GM10847 (cell line): ENCODE measurements around the gene ZNF511.

ENCODE experiments used
- POLR2A ChIP-seq: IDR thresholded peaks from 2 replicates; pipeline ENCODE4 v1.6.1; 2011; ENCODE audit not compliant: insufficient read length; ENCODE audit errors: extremely low read depth

The ZNF511 gene

GRCh38 chr10:133281084-133281483 is 27.6 kb upstream of the ZNF511 start:
- no peak for TF ChIP-seq POLR2A

GRCh38 chr10:133281628-133282372 is 26.9 kb upstream of the ZNF511 start:
- no peak for TF ChIP-seq POLR2A

- no peak for TF ChIP-seq POLR2A
Observed at GRCh38 chr10:133282846-133283390, 25.8 kb upstream of the ZNF511 start.

- TF ChIP-seq POLR2A, result no peak
Observed at GRCh38 chr10:133283931-133284330, 24.8 kb upstream of the ZNF511 start.

- no peak for TF ChIP-seq POLR2A
Observed at GRCh38 chr10:133285217-133285616, 23.5 kb upstream of the ZNF511 start.

GRCh38 chr10:133286366-133286765 is 22.3 kb upstream of the ZNF511 start:
- no peak for TF ChIP-seq POLR2A

- no peak for TF ChIP-seq POLR2A
Observed at GRCh38 chr10:133287832-133288500, 20.7 kb upstream of the ZNF511 start.

GRCh38 chr10:133289761-133290160 is 19.0 kb upstream of the ZNF511 start:
- TF ChIP-seq POLR2A, result no peak

- no peak for TF ChIP-seq POLR2A
Observed at GRCh38 chr10:133292919-133293809, 15.6 kb upstream of the ZNF511 start.

GRCh38 chr10:133293810-133294119 is 14.9 kb upstream of the ZNF511 start:
- TF ChIP-seq POLR2A, result no peak

GRCh38 chr10:133294189-133294588 is 14.5 kb upstream of the ZNF511 start:
- no peak for TF ChIP-seq POLR2A

GRCh38 chr10:133295426-133296320 is 13.0 kb upstream of the ZNF511 start:
- no peak for TF ChIP-seq POLR2A

- TF ChIP-seq POLR2A, result no peak
Observed at GRCh38 chr10:133297504-133297903, 11.2 kb upstream of the ZNF511 start.

GRCh38 chr10:133298466-133298865 is 10.2 kb upstream of the ZNF511 start:
- TF ChIP-seq POLR2A, result no peak

GRCh38 chr10:133299224-133299623 is 9.5 kb upstream of the ZNF511 start:
- TF ChIP-seq POLR2A, result no peak
